ENCODE data around the gene PIGN. TPM values are rescaled to one million over a fixed set of nuclear protein-coding genes. Genes with fewer than 3 reads are reported as not detected.
"Not testable (repeated sequence)": the region's sequence is repeated elsewhere in the genome, so short reads cannot be mapped to it uniquely, and the experiment has no call there.

PIGN gene
- total RNA-seq, 1 donor from 2014 or later, result 24.8 TPM

DNA sequence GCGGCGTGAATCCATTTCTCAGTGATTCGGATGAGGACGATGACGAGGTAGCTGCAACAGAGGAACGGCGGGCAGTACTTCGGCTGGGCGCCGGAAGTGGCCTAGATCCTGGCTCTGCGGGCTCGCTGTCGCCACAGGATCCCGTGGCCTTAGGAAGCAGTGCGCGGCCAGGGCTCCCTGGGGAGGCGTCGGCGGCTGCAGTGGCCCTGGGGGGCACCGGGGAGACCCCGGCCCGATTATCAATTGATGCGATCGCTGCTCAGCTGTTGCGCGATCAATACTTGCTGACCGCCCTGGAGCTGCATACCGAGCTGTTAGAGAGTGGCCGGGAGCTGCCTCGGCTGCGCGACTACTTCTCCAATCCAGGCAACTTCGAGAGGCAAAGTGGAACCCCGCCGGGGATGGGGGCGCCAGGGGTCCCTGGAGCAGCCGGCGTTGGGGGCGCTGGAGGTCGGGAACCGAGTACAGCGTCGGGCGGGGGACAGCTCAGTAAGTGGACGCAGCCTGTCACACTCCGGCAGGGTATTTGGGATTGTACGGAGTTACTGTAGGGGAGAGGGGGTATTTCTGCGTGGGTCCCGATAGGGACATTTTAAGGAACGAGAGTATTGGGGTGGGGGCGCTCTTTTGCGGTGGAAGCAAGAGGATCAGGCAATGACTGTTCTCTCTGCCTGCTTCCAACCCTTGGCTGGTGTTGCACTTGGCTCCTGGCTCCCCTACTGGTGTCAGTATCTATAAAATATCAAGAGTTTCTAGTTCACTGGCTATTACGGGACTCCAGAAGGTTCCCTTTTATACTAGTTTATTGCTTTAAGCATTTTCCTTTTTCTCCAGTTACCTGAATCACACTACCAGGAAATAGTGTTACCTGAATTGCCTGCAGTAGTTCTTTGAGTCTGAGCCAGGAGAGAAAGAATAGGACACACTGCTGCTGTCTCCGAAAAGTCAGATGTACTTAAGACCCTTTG lies 971 bp upstream of the PIGN start:
- intact Hi-C loops (cut with DNase I), result loop anchor here (2.0 to 10.0 kb wide), 3 partner anchors 237 to 397 kb away; partner anchors contain the start of gene ZCCHC2
- no peak for DNase-seq (ENCODE audit: low spot score)

DNA sequence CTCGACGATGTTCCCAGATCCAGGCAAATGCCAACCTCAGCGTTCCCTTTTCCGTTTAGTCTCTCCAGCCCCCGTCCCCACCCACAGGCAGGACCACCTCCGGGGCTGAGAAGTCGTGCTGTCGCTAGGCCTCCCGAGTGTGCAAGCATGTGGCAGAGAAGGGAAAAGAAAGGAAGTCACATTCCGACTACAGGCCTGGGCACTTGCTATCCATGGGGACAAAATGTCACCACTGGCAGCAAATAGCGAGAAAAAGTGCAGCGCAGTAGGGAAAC lies 420 bp downstream of the PIGN start:
- intact Hi-C loops (cut with DNase I), result loop anchor here (2.0 to 10.0 kb wide), 3 partner anchors 238 to 398 kb away; partner anchors contain the start of gene ZCCHC2

DNA sequence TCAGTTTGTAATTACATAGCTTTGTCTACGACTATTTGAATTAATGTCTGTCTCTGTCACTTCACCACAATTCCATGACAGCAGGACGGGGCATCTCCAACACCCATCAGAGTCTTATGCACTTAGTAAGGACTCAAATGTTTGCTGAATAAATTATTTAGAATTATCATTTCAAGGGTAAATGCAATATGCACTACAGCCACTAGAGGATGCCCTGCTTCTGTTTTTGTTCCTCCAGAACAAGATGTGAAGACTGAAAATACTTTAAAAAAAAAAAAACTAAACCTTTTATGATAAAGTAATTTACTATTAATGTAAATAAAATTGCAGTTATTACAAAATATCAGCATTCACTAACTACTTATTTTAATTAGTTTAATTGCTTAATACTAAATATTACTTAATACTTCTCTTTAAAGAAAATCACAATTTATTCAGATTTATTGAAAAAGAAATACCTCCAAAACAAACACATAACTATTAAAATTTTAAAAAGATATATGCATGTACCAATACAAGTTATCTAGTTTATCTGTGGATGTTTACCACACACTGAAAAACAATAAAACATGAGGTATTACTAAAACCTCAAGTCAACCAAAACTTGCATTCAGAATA lies 3.2 kb downstream of the PIGN start:
- intact Hi-C loops (cut with DNase I), result loop anchor here (2.0 to 10.0 kb wide), 3 partner anchors 65 to 401 kb away; partner anchors contain the start of gene ZCCHC2

More for the DNA sequence above, 420 bp downstream of the PIGN start:
- no peak for DNase-seq (ENCODE audit: low spot score)

GRCh38 chr18:62182220-62182619 lies 4.6 kb downstream of the PIGN start:
- DNase-seq (ENCODE audit: low spot score), result no peak
- intact Hi-C loops (cut with DNase I), result loop anchor here (2.0 to 10.0 kb wide), 3 partner anchors 67 to 403 kb away; partner anchors contain the start of gene ZCCHC2

More for the DNA sequence above, 3.2 kb downstream of the PIGN start:
- no peak for DNase-seq (ENCODE audit: low spot score)

- no peak for DNase-seq (ENCODE audit: low spot score)
Observed at GRCh38 chr18:62179213-62179612, 7.6 kb downstream of the PIGN start.

DNA sequence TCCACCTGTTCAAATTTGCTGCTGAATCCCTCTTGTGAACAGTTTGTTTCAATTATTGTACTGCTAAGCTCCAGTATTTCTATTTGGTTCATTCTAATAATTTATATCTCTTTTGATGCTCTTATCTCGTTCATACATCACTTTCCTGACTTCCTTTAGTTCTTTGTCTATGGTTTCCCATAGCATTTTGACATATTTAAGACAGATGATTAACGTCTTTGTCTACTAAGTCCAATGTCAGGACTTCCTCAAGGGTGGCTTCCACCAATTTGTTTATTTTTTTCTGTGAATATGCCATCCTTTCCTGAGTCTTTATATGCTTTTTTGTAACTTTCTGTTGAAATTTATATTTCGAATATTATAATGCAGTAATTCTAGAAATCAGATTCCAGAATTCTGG lies 9.6 kb downstream of the PIGN start:
- no peak for DNase-seq (ENCODE audit: low spot score)
- intact Hi-C loops (cut with DNase I), result no loop called here

More at GRCh38 chr18:62179213-62179612, 7.6 kb downstream of the PIGN start:
- intact Hi-C loops (cut with DNase I), result no loop called here

- intact Hi-C loops (cut with DNase I), result no loop called here
- DNase-seq (ENCODE audit: low spot score), result no peak
Observed at GRCh38 chr18:62175521-62175920, 11.3 kb downstream of the PIGN start.

- intact Hi-C loops (cut with DNase I), result no loop called here
- no peak for DNase-seq (ENCODE audit: low spot score)
Observed at GRCh38 chr18:62172298-62172697, 14.6 kb downstream of the PIGN start.

DNA sequence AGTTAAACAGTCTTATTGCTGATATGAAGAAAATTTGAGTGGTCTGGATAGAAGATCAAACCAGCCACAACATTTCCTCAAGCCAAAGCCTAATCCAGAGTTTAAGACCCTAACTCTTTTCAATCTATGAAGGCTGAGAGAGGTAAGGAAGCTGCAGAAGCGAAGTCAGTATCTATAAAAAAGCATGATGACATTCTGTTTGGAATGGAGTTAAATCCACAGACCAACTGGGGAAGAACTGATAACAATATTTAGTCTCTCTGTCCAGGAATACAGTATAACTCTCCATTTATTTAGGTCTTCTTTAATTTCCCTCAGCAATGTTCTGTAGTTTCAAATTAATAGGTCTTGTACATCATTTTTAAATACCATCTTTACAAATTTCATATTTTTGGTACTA lies 16.0 kb downstream of the PIGN start:
- no peak for DNase-seq (ENCODE audit: low spot score)
- intact Hi-C loops (cut with DNase I), result no loop called here

DNA sequence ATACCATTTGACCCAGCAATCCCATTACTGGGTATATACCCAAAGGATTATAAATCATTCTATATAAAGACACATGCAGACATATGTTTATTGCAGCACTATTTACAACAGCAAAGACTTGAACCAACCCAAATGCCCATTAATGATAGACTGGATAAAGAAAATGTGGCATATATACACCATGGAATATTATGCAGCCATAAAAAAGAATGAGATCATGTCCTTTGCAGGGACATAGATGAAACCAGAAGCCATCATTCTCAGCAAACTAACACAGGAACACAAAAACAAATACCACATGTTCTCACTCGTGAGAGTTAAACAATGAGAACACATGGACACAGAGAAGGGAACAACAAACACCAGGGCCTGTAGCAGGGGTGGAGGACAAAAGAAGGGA lies 20.3 kb downstream of the PIGN start:
- intact Hi-C loops (cut with DNase I); DNase-seq (ENCODE audit: low spot score): not testable (repeated sequence)

GRCh38 chr18:62165583-62165982 lies 21.3 kb downstream of the PIGN start:
- intact Hi-C loops (cut with DNase I), result no loop called here

DNA sequence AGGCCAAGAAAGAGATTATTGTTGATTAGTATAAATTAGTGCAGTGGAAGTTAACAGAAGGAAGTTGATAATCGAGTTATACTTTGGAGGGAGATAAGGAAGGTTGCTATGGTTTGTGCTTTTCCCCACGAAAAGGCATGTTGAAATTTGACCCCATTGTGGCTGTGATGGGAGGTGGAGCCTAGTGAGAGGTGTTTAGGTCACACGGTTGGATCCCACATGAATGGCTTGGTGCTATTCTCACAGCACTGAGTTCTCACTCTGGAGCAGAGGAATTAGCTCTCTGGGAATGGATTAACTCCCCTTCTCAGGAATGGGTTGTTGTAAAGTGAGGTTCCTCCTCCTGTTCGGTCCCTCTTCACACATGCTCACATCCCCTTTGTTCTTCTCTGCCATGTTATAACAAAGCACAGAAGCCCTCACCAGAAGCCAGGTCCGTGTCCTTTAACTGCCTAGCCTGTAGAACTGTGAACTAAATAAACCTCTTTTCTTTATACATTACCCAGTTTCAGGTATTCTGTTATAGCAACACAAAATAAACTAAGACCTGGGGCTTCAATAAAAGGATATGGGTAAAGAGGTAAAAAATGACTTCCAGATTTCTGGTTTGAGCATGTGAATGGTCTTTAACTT lies 21.9 kb downstream of the PIGN start:
- intact Hi-C loops (cut with DNase I), result no loop called here
- no peak for DNase-seq (ENCODE audit: low spot score)

More at GRCh38 chr18:62165583-62165982, 21.3 kb downstream of the PIGN start:
- no peak for DNase-seq (ENCODE audit: low spot score)

- intact Hi-C loops (cut with DNase I), result no loop called here
- no peak for DNase-seq (ENCODE audit: low spot score)
Observed at GRCh38 chr18:62164310-62164709, 22.5 kb downstream of the PIGN start.

- intact Hi-C loops (cut with DNase I), result no loop called here
Observed at GRCh38 chr18:62157843-62158242, 29.0 kb downstream of the PIGN start.

DNA sequence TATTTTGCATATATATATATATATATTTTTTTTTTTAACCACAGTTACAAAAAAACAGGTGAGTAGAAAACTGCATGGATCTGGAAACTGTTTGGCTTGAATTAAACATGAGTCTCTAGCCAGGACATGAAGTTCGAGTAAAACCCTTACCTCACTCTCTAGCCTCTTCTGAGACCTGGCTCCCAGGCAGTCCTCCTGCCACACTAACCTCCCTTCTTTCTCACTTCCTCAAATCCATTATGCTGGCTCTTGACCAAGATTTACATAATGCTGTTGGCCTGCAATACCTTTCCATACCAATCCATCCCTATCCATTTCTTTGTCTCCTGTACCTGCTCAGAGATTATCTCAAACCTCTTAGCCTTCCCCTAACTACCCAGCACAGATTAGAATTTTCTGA lies 34.0 kb downstream of the PIGN start:
- intact Hi-C loops (cut with DNase I), result no loop called here
- no peak for DNase-seq (ENCODE audit: low spot score)

More at GRCh38 chr18:62157843-62158242, 29.0 kb downstream of the PIGN start:
- DNase-seq (ENCODE audit: low spot score), result no peak

- intact Hi-C loops (cut with DNase I), result no loop called here
- DNase-seq (ENCODE audit: low spot score), result no peak
Observed at GRCh38 chr18:62151068-62151771, 35.6 kb downstream of the PIGN start.

- DNase-seq (ENCODE audit: low spot score), result no peak
Observed at GRCh38 chr18:62144338-62144737, 42.5 kb downstream of the PIGN start.

GRCh38 chr18:62140259-62140658 lies 46.6 kb downstream of the PIGN start:
- intact Hi-C loops (cut with DNase I), result no loop called here
- no peak for DNase-seq (ENCODE audit: low spot score)

More at GRCh38 chr18:62144338-62144737, 42.5 kb downstream of the PIGN start:
- intact Hi-C loops (cut with DNase I), result no loop called here

- intact Hi-C loops (cut with DNase I), result loop anchor here (10.0 kb wide), 1 partner anchor 584 kb away; no protein-coding TSS in a partner anchor
- DNase-seq (ENCODE audit: low spot score), result no peak
Observed at GRCh38 chr18:62138461-62139235, 48.2 kb downstream of the PIGN start.
